T-helper 2 cell treated with Interferon-gamma antibody and Interleukin-4, amounts not matched to agents 100 ng/mL and 5 ng/mL, for 36 hours (primary cell): ENCODE measurements around the gene RAPGEF3. TPM values are rescaled to one million over a fixed set of nuclear protein-coding genes. Genes with fewer than 3 reads are reported as not detected.

Experiments used
- intact Hi-C: fragments of 100-400 bp; cut with micrococcal nuclease; formaldehyde crosslinking; loops from one replicate; pipeline ENCODE4 v1.15.1; 2023
- total RNA-seq: library from RNA; stranded (reverse); gene quantifications from 2 replicates; pipeline ENCODE4 v1.2.3, GENCODE V29; 2022

The RAPGEF3 gene
- total RNA-seq, 1 donor from 2014 or later = 0.20 TPM

GRCh38 chr12:47758584-47758833, 171 bp downstream of the RAPGEF3 start:
- intact Hi-C loops = loop anchor here (2.0 to 5.0 kb wide), 2 partner anchors 20 to 204 kb away; partner anchors contain the start of gene TMEM106C

- intact Hi-C loops = loop anchor here (2.0 to 5.0 kb wide), 2 partner anchors 21 to 204 kb away; partner anchors contain the start of gene TMEM106C
Measured at GRCh38 chr12:47757840-47758583, 668 bp downstream of the RAPGEF3 start.

- intact Hi-C loops = loop anchor here (5.0 kb wide), 1 partner anchor 205 kb away; the partner anchor contains the start of gene TMEM106C
Measured at GRCh38 chr12:47757364-47757839, 1.3 kb downstream of the RAPGEF3 start.

GRCh38 chr12:47755655-47756562, 2.8 kb downstream of the RAPGEF3 start:
- intact Hi-C loops = loop anchor here (5.0 kb wide), 1 partner anchor 206 kb away; the partner anchor contains the start of gene TMEM106C

- intact Hi-C loops = loop anchor here (5.0 kb wide), 1 partner anchor 207 kb away; the partner anchor contains the start of gene TMEM106C
Measured at GRCh38 chr12:47754881-47755280, 3.8 kb downstream of the RAPGEF3 start.

- intact Hi-C loops = no loop called here
Measured at GRCh38 chr12:47754126-47754525, 4.6 kb downstream of the RAPGEF3 start.

GRCh38 chr12:47753021-47754001, 5.4 kb downstream of the RAPGEF3 start:
- intact Hi-C loops = no loop called here

GRCh38 chr12:47752552-47752951, 6.1 kb downstream of the RAPGEF3 start:
- intact Hi-C loops = no loop called here

- intact Hi-C loops = no loop called here
Measured at GRCh38 chr12:47752121-47752520, 6.6 kb downstream of the RAPGEF3 start.

GRCh38 chr12:47751561-47751960, 7.1 kb downstream of the RAPGEF3 start:
- intact Hi-C loops = no loop called here

GRCh38 chr12:47750916-47751470, 7.7 kb downstream of the RAPGEF3 start:
- intact Hi-C loops = no loop called here

- intact Hi-C loops = no loop called here
Measured at GRCh38 chr12:47750229-47750798, 8.4 kb downstream of the RAPGEF3 start.

- intact Hi-C loops = no loop called here
Measured at GRCh38 chr12:47748899-47749298, 9.8 kb downstream of the RAPGEF3 start.

GRCh38 chr12:47748507-47748828, 10.2 kb downstream of the RAPGEF3 start:
- intact Hi-C loops = no loop called here

- intact Hi-C loops = no loop called here
Measured at GRCh38 chr12:47747596-47748506, 10.8 kb downstream of the RAPGEF3 start.

- intact Hi-C loops = no loop called here
Measured at GRCh38 chr12:47747126-47747525, 11.6 kb downstream of the RAPGEF3 start.

- intact Hi-C loops = no loop called here
Measured at GRCh38 chr12:47746523-47746922, 12.2 kb downstream of the RAPGEF3 start.

- intact Hi-C loops = no loop called here
Measured at GRCh38 chr12:47746073-47746472, 12.6 kb downstream of the RAPGEF3 start.

GRCh38 chr12:47745485-47746041, 13.1 kb downstream of the RAPGEF3 start:
- intact Hi-C loops = no loop called here
